ENCODE measurements around the gene DAB1. TPM values are rescaled to one million over a fixed set of nuclear protein-coding genes. Genes with fewer than 3 reads are reported as not detected.

The DAB1 gene
- total RNA-seq, 1 donor from 2014 or later: 1.6 TPM

DNA sequence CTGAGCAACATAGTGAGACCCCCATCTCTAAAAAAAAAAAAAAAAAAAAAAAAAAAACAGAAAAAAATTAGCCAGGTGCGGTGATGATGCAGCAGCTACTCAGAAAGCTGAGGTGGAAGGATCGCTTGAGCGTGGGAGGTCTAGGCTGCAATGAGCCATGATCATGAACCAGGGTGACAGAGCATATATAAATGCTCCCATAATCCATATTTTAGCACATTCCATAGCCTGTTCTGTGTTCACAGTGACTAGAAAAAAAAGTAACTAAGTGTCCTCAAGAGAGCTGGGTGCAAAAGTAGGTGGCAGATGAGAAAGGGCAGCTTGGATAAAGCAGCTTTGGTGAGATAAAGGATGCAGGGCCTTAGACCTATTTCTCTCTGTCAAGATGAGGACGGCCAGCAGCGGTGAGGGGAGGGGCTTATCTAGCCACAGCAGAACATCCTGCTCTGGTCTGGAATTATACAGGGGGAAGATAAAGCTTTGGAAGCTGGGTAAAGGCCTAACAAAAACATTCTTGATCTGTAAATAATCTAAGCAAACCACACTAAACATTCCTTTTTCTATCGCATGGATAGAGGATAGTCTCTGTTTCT is 205.3 kb downstream of the DAB1 start:
- peaks cover 5% of the 10 kb centered on the region for H3K9me3 Mint-ChIP-seq (ENCODE audit: unreplicated experiment)
- no peak overlapping the region for H3K27ac Mint-ChIP-seq (ENCODE audit: unreplicated experiment)
- Histone ChIP-seq H3K4me3 (ENCODE audit: insufficient read depth, low read depth, low read length) (no peak overlapping the region), H3K4me2 (ENCODE audit: low read length) (no peak overlapping the region), H3K27me3 (ENCODE audit: insufficient read depth, low read length) (no peaks in the 10 kb centered on the region), H4K20me1 (ENCODE audit: insufficient read depth, low read length) (no peaks in the 10 kb centered on the region), H3K9ac (ENCODE audit: low read length) (no peak overlapping the region), H2AFZ (ENCODE audit: low read depth, low read length) (no peak overlapping the region), H3K4me1 (ENCODE audit: insufficient read depth, low read length) (no peaks in the 10 kb centered on the region), H3K27ac (ENCODE audit: low read depth, low read length) (no peak overlapping the region), H3K9me3 (ENCODE audit: insufficient read depth, low read depth, low read length) (no peaks in the 10 kb centered on the region), H3K36me3 (ENCODE audit: insufficient read depth, low read length) (no peaks in the 10 kb centered on the region), H3K79me2 (ENCODE audit: insufficient read depth, low read length) (no peaks in the 10 kb centered on the region)
- no peaks in the 10 kb centered on the region for H3K36me3 Mint-ChIP-seq (ENCODE audit: low read depth, unreplicated experiment)
- H3K4me1 Mint-ChIP-seq (ENCODE audit: low read depth, unreplicated experiment): peaks cover 12% of the 10 kb centered on the region
- FAIRE-seq (no peak), DNase-seq (ENCODE audit: low read depth) (peak; percentile 32)
- no peaks in the 10 kb centered on the region for H3K27me3 Mint-ChIP-seq (ENCODE audit: low read depth, unreplicated experiment)
- no peak for TF ChIP-seq EZH2 (IDR thresholded peaks at IDR 0.05; ENCODE audit: insufficient read depth, low read length)
- TF ChIP-seq, protein P1, sequence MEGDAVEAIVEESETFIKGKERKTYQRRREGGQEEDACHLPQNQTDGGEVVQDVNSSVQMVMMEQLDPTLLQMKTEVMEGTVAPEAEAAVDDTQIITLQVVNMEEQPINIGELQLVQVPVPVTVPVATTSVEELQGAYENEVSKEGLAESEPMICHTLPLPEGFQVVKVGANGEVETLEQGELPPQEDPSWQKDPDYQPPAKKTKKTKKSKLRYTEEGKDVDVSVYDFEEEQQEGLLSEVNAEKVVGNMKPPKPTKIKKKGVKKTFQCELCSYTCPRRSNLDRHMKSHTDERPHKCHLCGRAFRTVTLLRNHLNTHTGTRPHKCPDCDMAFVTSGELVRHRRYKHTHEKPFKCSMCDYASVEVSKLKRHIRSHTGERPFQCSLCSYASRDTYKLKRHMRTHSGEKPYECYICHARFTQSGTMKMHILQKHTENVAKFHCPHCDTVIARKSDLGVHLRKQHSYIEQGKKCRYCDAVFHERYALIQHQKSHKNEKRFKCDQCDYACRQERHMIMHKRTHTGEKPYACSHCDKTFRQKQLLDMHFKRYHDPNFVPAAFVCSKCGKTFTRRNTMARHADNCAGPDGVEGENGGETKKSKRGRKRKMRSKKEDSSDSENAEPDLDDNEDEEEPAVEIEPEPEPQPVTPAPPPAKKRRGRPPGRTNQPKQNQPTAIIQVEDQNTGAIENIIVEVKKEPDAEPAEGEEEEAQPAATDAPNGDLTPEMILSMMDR (IDR thresholded peaks at IDR 0.05; ENCODE audit: insufficient read depth, low read depth, low read length): no peak
- no peak overlapping the region for H3K4me3 Mint-ChIP-seq (ENCODE audit: unreplicated experiment)

DNA sequence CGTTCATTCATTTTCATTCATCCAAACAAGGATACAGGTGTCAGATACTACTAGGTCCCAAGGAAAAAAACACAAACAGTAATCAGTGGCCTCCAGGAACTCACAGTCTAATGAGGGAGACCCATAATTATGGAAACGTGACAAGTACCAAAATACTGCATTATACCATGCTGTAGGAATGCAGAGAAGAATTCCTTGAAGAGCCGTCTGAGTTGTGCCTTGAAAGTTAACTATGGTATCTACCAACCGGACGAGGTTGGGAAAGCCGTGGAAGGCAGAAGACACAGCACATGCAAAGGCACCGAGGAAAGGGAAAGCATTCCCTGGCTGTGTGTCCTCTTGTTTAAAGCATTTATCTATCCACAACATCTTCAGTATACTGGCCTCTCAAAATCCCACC is 206.0 kb downstream of the DAB1 start:
- Histone ChIP-seq H3K36me3 (ENCODE audit: insufficient read depth, low read length) (no peaks in the 10 kb centered on the region), H3K4me3 (ENCODE audit: insufficient read depth, low read depth, low read length) (no peak overlapping the region), H3K4me2 (ENCODE audit: low read length) (no peak overlapping the region), H4K20me1 (ENCODE audit: insufficient read depth, low read length) (no peaks in the 10 kb centered on the region), H3K4me1 (ENCODE audit: insufficient read depth, low read length) (no peaks in the 10 kb centered on the region), H3K79me2 (ENCODE audit: insufficient read depth, low read length) (no peaks in the 10 kb centered on the region), H3K9me3 (ENCODE audit: insufficient read depth, low read depth, low read length) (no peaks in the 10 kb centered on the region), H3K27ac (ENCODE audit: low read depth, low read length) (no peak overlapping the region), H3K27me3 (ENCODE audit: insufficient read depth, low read length) (no peaks in the 10 kb centered on the region), H3K9ac (ENCODE audit: low read length) (no peak overlapping the region), H2AFZ (ENCODE audit: low read depth, low read length) (no peak overlapping the region)
- H3K9me3 Mint-ChIP-seq (ENCODE audit: unreplicated experiment): peaks cover 3% of the 10 kb centered on the region
- no peak overlapping the region for H3K4me3 Mint-ChIP-seq (ENCODE audit: unreplicated experiment)
- TF ChIP-seq EZH2 (IDR thresholded peaks at IDR 0.05; ENCODE audit: insufficient read depth, low read length): no peak
- H3K36me3 Mint-ChIP-seq (ENCODE audit: low read depth, unreplicated experiment): no peaks in the 10 kb centered on the region
- H3K4me1 Mint-ChIP-seq (ENCODE audit: low read depth, unreplicated experiment): peaks cover 12% of the 10 kb centered on the region
- H3K27me3 Mint-ChIP-seq (ENCODE audit: low read depth, unreplicated experiment): no peaks in the 10 kb centered on the region
- H3K27ac Mint-ChIP-seq (ENCODE audit: unreplicated experiment): no peak overlapping the region
- no peak for FAIRE-seq
- no peak for DNase-seq (ENCODE audit: low read depth)

DNA sequence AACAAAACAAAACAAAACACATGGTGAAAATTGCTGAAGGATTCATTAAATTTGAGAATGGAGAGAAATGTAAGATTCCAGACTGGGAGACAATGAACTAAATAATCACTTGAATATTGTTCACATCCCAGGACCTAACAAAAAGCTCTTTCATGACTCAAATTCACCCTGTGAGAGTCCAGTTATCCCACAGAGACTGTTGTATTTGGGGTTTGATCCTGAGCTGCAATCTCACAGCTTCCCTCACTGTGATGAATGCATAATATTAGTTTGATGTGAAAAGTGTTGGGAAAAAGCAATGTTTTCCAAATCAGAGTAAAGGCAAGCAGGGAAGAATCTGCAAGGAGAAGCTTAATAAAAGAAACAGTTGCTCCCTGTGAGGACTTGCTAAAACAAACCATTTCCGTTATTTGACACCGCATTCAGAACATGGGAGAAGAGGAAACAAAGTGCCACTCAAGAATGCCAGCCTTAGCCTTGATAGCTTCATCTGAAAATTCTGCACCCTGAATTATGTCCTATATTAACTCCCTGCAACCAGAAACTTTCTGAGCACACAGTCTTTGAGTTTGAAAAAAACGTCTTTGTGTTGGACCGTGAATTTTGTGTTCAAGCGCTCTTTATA is 208.8 kb downstream of the DAB1 start:
- Histone ChIP-seq H3K27me3 (ENCODE audit: insufficient read depth, low read length) (no peaks in the 10 kb centered on the region), H3K79me2 (ENCODE audit: insufficient read depth, low read length) (no peaks in the 10 kb centered on the region), H2AFZ (ENCODE audit: low read depth, low read length) (no peak overlapping the region), H3K9ac (ENCODE audit: low read length) (no peak overlapping the region), H3K4me1 (ENCODE audit: insufficient read depth, low read length) (no peaks in the 10 kb centered on the region), H4K20me1 (ENCODE audit: insufficient read depth, low read length) (no peaks in the 10 kb centered on the region), H3K4me2 (ENCODE audit: low read length) (no peak overlapping the region), H3K27ac (ENCODE audit: low read depth, low read length) (no peak overlapping the region), H3K4me3 (ENCODE audit: insufficient read depth, low read depth, low read length) (no peak overlapping the region), H3K36me3 (ENCODE audit: insufficient read depth, low read length) (no peaks in the 10 kb centered on the region), H3K9me3 (ENCODE audit: insufficient read depth, low read depth, low read length) (no peaks in the 10 kb centered on the region)
- H3K27ac Mint-ChIP-seq (ENCODE audit: unreplicated experiment): no peak overlapping the region
- TF ChIP-seq, protein P1 (IDR thresholded peaks at IDR 0.05; ENCODE audit: insufficient read depth, low read depth, low read length): no peak
- TF ChIP-seq EZH2 (IDR thresholded peaks at IDR 0.05; ENCODE audit: insufficient read depth, low read length): no peak
- FAIRE-seq (no peak), DNase-seq (ENCODE audit: low read depth) (no peak)
- H3K4me1 Mint-ChIP-seq (ENCODE audit: low read depth, unreplicated experiment): peaks cover 12% of the 10 kb centered on the region
- H3K9me3 Mint-ChIP-seq (ENCODE audit: unreplicated experiment): peaks cover under 1% of the 10 kb centered on the region
- no peaks in the 10 kb centered on the region for H3K27me3 Mint-ChIP-seq (ENCODE audit: low read depth, unreplicated experiment)
- no peaks in the 10 kb centered on the region for H3K36me3 Mint-ChIP-seq (ENCODE audit: low read depth, unreplicated experiment)
- H3K4me3 Mint-ChIP-seq (ENCODE audit: unreplicated experiment): no peak overlapping the region

All from astrocyte (in vitro differentiated cells and primary cell).